A673 (cell line): ENCODE results near the gene FAAP100.

Source experiments
- CTCF ChIP-seq: fragments of 300-800, 200-600 bp; sonication (generic); conservative IDR thresholded peaks from 2 replicates; pipeline ENCODE4 v1.5.1; 2017; ENCODE audit warnings: low read depth, mild to moderate bottlenecking, antibody characterized with exemption, low read length, moderate library complexity, mixed read lengths
- EZH2 ChIP-seq: fragments of 200-600 bp; sonication (generic); IDR thresholded peaks from 2 replicates; pipeline ENCODE4 v1.6.1; 2017; ENCODE audit warnings: borderline replicate concordance, low read depth, mild to moderate bottlenecking, mixed read lengths, antibody characterized with exemption, low read length; ENCODE audit not compliant: poor library complexity, severe bottlenecking

GRCh38 chr17:81581758-81582157, 29.6 kb upstream of the FAAP100 start:
- no peak for TF ChIP-seq CTCF
- TF ChIP-seq EZH2: no peak
